Adrenal gland (tissue), 5 donors: ENCODE measurements around the gene VPS37C.
"Not testable (repeated sequence)": the region's sequence is repeated elsewhere in the genome, so short reads cannot be mapped to it uniquely, and the experiment has no call there.

Experiments used
- CTCF ChIP-seq, 6 experiments: fragments of 450-650 bp in 4 of 6; fragments of 200-600 bp in 2 of 6; sonication (generic) in 1 of 6; IDR thresholded peaks; 1 replicate in 5 of 6; 2 replicates in 1 of 6; pipeline versions ENCODE4 v1.5.1 to v1.8.0; 2016 to 2021; ENCODE audit warnings: antibody characterized with exemption in 6 of 6, mild to moderate bottlenecking in 2 of 6, moderate library complexity in 1 of 6
- POLR2A ChIP-seq, 2 donors: fragments of 450-650 bp; IDR thresholded peaks; one replicate each; pipeline ENCODE4 v1.6.1; 2017; ENCODE audit warnings: antibody characterized with exemption in 2 of 2, mild to moderate bottlenecking in 2 of 2, moderate library complexity in 1 of 2
- donor health status: DM: no; HTN: no; CAD: no.

GRCh38 chr11:61098261-61098660 is 63.0 kb downstream of the VPS37C start:
- not testable (repeated sequence) for TF ChIP-seq CTCF, POLR2A (IDR thresholded peaks at IDR 0.05)
